Thyroid gland (tissue), 4 donors: ENCODE data around the gene MICAL3. TPM values are rescaled to one million over a fixed set of nuclear protein-coding genes. Genes with fewer than 3 reads are reported as not detected.

Source experiments
- DNase-seq, 2 donors: peaks; one replicate each; pipeline ENCODE4 v3.0.0-alpha.2; 2019
- H3K27ac ChIP-seq, 3 donors: fragments of 200-600 bp; sonication (generic); 1 replicate in 2 of 3; 2 replicates in 1 of 3; pipeline ENCODE4 v1.5.1; 2016 to 2019; ENCODE audit warnings: mild to moderate bottlenecking in 1 of 3, moderate library complexity in 1 of 3
- H3K27me3 ChIP-seq: fragments of 200-600 bp; sonication (generic); one replicate; pipeline ENCODE4 v1.5.1; 2019
- H3K36me3 ChIP-seq, 2 donors: fragments of 200-600 bp; sonication (generic); one replicate each; pipeline ENCODE4 v1.5.1; 2016 to 2019
- H3K4me1 ChIP-seq, 2 donors: fragments of 200-600 bp; sonication (generic); one replicate each; pipeline ENCODE4 v1.5.1; 2017 to 2019
- H3K4me3 ChIP-seq, 3 donors: fragments of 200-600 bp; sonication (generic); replicated peaks in 1 of 3; 1 replicate in 2 of 3; 2 replicates in 1 of 3; pipeline ENCODE4 v1.5.1; 2016; ENCODE audit warnings: mild to moderate bottlenecking in 1 of 3
- H3K9me3 ChIP-seq: fragments of 200-600 bp; sonication (generic); one replicate; pipeline ENCODE4 v1.5.1; 2017
- CTCF ChIP-seq, 6 experiments: fragments of 200-600 bp in 3 of 6; fragments of 450-650 bp in 3 of 6; sonication (generic) in 3 of 6; IDR thresholded peaks; one replicate each; pipeline ENCODE4 v1.5.1; 2016 to 2019; ENCODE audit warnings: antibody characterized with exemption in 6 of 6, mild to moderate bottlenecking in 2 of 6, inconsistent platforms in 1 of 6, moderate library complexity in 1 of 6
- POLR2A ChIP-seq, 2 donors: fragments of 450-650 bp; IDR thresholded peaks; one replicate each; pipeline ENCODE4 v1.6.1; 2017; ENCODE audit warnings: antibody characterized with exemption in 2 of 2, mild to moderate bottlenecking in 2 of 2, moderate library complexity in 1 of 2
- WGBS, 2 donors: methylation state at CpG; one replicate each; pipeline ENCODE4 v1.1.5; 2017; 5-methylcytosine and 5-hydroxymethylcytosine counted together
- intact Hi-C: fragments of 100-400 bp; cut with DNase I; formaldehyde crosslinking; loops from one replicate; pipeline ENCODE4 v1.15.1; 2023
- total RNA-seq, 4 donors: library from RNA; depleted of rRNA; stranded (reverse); fragments of >200 nt; gene quantifications; one replicate each; pipeline ENCODE4 v1.2.3, GENCODE V29; 2016

Gene MICAL3
- total RNA-seq, 4 donors from 2014 or later: 31.8 to 53.8 (median 43.6) TPM

DNA sequence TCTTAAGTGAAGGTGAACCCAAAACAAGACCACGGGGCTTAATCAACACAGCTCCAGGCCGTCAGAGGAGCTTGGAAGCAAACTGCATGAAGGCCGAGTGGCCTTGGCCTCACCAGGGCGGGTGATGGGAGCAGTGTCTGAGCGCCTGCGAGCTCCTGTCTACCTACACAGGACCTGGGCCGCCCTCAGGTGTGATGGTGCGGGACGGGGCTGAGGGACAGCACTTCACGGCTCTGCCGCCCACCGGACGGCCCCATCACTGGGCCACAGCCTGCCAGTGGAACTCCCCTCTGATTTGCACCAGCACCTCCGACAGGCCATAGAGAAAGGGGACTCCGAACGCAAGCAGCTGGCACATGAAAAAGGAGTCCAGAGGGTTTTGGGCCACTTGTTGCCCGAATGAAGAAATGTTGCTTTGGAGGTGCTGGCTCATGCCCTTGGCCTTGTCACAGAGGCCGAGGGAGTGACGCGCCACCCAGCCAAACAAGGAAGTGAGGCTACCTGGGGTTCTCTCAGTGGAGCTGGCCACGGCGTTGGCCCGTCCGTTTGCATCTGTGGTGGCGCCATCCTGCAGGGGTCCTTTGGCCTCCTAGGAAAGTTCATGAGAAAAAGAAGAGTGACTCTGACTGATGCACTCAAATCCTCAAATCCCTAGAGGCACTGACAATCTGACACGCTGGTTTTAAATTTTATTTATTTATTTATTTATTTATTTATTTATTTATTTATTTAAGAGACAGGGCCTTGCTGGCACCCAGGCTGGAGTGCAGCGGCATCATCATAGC lies 159.8 kb downstream of the MICAL3 start:
- TF ChIP-seq CTCF (IDR thresholded peaks at IDR 0.05) (no peak), POLR2A (IDR thresholded peaks at IDR 0.05) (no peak)
- intact Hi-C loops: no loop called here

GRCh38 chr22:17862646-17863181 lies 161.6 kb downstream of the MICAL3 start:
- no peak for TF ChIP-seq CTCF (IDR thresholded peaks at IDR 0.05)
- TF ChIP-seq POLR2A (IDR thresholded peaks at IDR 0.05): no peak
- no peak overlapping the region for H3K4me3 ChIP-seq
- no peak for DNase-seq
- H3K4me1 ChIP-seq: peaks cover 28 to 30% of the 10 kb centered on the region in 2 donors
- H3K36me3 ChIP-seq: peaks cover 14 to 22% of the 10 kb centered on the region in 2 donors
- WGBS, 2 donors: 95 to 96% methylated on average over 9 of the region's 9 CpGs
- no peaks in the 10 kb centered on the region for H3K27me3 ChIP-seq
- H3K27ac ChIP-seq: no peak overlapping the region
- intact Hi-C loops: no loop called here
- H3K9me3 ChIP-seq: no peaks in the 10 kb centered on the region

More for the DNA sequence above, 159.8 kb downstream of the MICAL3 start:
- DNase-seq: no peak
- H3K27me3 ChIP-seq: no peaks in the 10 kb centered on the region
- no peak overlapping the region for H3K4me3 ChIP-seq
- H3K27ac ChIP-seq: no peak overlapping the region
- peaks cover 12 to 14% of the 10 kb centered on the region in 2 donors for H3K4me1 ChIP-seq
- H3K36me3 ChIP-seq: peaks cover 21 to 22% of the 10 kb centered on the region in 2 donors
- no peaks in the 10 kb centered on the region for H3K9me3 ChIP-seq
- 93 to 96% methylated on average over 16 to 18 of the region's 27 CpGs for WGBS, 2 donors

GRCh38 chr22:17861909-17862308 lies 162.5 kb downstream of the MICAL3 start:
- peaks cover 14 to 22% of the 10 kb centered on the region in 2 donors for H3K36me3 ChIP-seq
- intact Hi-C loops: no loop called here
- DNase-seq: no peak
- WGBS, 2 donors: 89 to 92% methylated on average over 5 of the region's 5 CpGs
- H3K9me3 ChIP-seq: no peaks in the 10 kb centered on the region
- no peaks in the 10 kb centered on the region for H3K27me3 ChIP-seq
- TF ChIP-seq POLR2A (IDR thresholded peaks at IDR 0.05) (no peak), CTCF (IDR thresholded peaks at IDR 0.05) (no peak)
- H3K27ac ChIP-seq: no peak overlapping the region
- no peak overlapping the region for H3K4me3 ChIP-seq
- H3K4me1 ChIP-seq: peaks cover 25 to 30% of the 10 kb centered on the region in 2 donors

DNA sequence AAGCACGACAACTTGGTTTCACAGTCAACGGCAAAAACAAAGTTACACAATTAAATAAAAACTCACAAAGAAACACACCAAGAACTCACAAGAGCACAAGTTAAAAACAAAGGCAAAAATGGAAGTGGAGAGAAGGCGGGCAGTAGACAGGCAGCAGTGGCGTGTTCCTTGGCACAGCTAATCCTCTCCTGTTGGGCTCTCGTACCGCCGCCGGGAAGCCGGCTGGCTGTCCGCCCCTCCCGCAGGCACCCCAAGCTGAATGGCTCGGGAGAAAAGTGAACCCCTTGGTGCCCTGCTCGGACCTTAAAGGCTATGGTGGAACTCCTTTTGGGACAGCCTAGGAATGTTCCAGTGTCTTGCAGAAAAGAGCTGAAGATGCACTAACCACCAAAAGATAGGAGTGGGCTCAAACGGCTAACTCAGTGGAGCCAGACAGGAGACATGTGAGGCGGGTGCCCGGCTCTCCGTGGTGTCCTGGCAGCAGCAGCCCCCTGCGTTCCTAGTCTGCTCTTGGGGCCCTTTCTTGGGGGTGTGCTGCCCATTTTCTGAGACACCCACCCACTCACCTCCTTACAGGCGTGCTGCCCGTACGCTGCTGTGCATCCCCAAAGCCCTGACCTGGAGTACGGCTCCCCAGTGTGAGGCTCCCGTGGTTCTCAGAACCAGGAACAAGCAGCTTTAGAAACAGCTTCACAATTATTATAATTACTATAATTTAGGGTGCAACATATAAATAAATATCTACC lies 164.0 kb downstream of the MICAL3 start:
- no peaks in the 10 kb centered on the region for H3K9me3 ChIP-seq
- WGBS, 2 donors: 82 to 86% methylated on average over 23 of the region's 23 CpGs
- no peak overlapping the region for H3K4me3 ChIP-seq
- intact Hi-C loops: no loop called here
- H3K27me3 ChIP-seq: no peaks in the 10 kb centered on the region
- H3K36me3 ChIP-seq: peaks cover 14 to 17% of the 10 kb centered on the region in 2 donors
- TF ChIP-seq POLR2A (IDR thresholded peaks at IDR 0.05): no peak
- no peak for TF ChIP-seq CTCF (IDR thresholded peaks at IDR 0.05)
- peak in 1 of 2 donors; percentile 17 for DNase-seq
- no peak overlapping the region for H3K27ac ChIP-seq
- H3K4me1 ChIP-seq: peaks cover 25 to 30% of the 10 kb centered on the region in 2 donors
